PFSK-1 (cell line): ENCODE results near the gene UNC13C.

ENCODE experiments used
- POLR2AphosphoS5 ChIP-seq: IDR thresholded peaks from 2 replicates; pipeline ENCODE4 v1.6.1; 2012; ENCODE audit warnings: low read depth, mild to moderate bottlenecking, control low read depth, low read length, moderate library complexity
- REST ChIP-seq, 2 experiments: IDR thresholded peaks; 2 replicates each; pipeline versions ENCODE4 v1.6.1 to v1.8.0; 2011 to 2012; ENCODE audit warnings: low read depth in 2 of 2, low read length in 2 of 2, control low read depth in 1 of 2, inconsistent platforms in 1 of 2, mild to moderate bottlenecking in 1 of 2, moderate library complexity in 1 of 2; ENCODE audit not compliant: insufficient read depth in 1 of 2
- SIN3A ChIP-seq: IDR thresholded peaks from 2 replicates; pipeline ENCODE4 v1.6.1; 2012; ENCODE audit warnings: mild to moderate bottlenecking, low read length, moderate library complexity, borderline replicate concordance; ENCODE audit not compliant: insufficient read depth
- TAF1 ChIP-seq: IDR thresholded peaks from 2 replicates; pipeline ENCODE4 v1.6.1; 2012; ENCODE audit warnings: low read length, control low read depth, borderline replicate concordance; ENCODE audit not compliant: insufficient read depth

DNA sequence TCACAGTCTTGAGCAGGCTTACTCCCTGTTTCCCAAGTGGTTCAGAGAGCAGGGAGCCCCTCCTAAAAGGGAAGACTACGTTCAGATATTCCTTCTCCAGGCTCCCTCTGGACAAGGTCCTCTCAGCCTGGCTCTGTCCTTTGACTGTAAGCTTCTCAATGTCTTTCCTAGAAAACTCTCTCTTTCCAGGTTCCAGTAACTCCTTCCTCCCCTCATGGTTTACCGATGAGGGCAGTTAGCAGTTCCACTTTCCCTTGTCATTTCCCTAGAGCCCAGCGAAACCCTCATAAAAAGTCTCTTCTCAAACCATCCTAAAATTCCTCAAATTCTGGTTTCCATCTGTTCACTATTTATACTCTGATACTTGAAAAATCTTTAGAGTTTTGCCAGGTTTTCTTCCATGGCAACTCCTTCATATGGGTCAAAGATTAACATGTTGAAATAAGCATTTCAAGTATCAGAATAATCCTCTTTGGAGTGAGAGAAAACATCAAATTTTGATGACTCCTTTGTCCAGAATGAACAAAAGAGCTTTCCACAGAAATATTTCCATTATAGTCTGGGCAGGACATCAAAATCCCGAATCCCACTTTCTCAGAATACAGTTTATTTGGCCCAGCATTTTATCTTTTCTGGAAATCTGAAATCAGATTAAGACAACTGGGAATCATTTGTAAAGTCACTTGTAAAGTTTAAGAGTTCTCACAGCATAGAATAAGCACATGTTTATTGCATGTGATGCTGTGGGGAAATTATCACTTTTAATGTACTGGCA is 599.4 kb downstream of the UNC13C start:
- no peak for TF ChIP-seq POLR2AphosphoS5
- TF ChIP-seq TAF1 = no peak
- no peak for TF ChIP-seq REST (IDR thresholded peaks at IDR 0.05; ENCODE audit: insufficient read depth in 1 of 2, low read depth in 2 of 2, low read length in 2 of 2)
- no peak for TF ChIP-seq SIN3A
